ENCODE measurements around the gene OR51F2. TPM values are rescaled to one million over a fixed set of nuclear protein-coding genes. Genes with fewer than 3 reads are reported as not detected.
"Not testable (repeated sequence)": the region's sequence is repeated elsewhere in the genome, so short reads cannot be mapped to it uniquely, and the experiment has no call there.

The OR51F2 gene
- total RNA-seq (2014; rRNA removed), result not detected in 2 replicates
- polyA plus RNA-seq (2012), result not detected

- DNase-seq (ENCODE audit: low read depth), result no peak
Observed at GRCh38 chr11:4821021-4821420, at the start of gene OR51F2. Gene OR51F2, plus strand, starts transcription at chr11:4821321. Its CDS starts 101 bp downstream, at chr11:4821422.

- DNase-seq (ENCODE audit: low read depth), result no peak
Observed at GRCh38 chr11:4782454-4782853, 38.7 kb upstream of the OR51F2 start.

GRCh38 chr11:4797206-4797605, 23.9 kb upstream of the OR51F2 start:
- no peak for DNase-seq (ENCODE audit: low read depth)

GRCh38 chr11:4798427-4799183, 22.5 kb upstream of the OR51F2 start:
- no peak for DNase-seq (ENCODE audit: low read depth)

- DNase-seq (ENCODE audit: low read depth), result not testable (repeated sequence)
Observed at GRCh38 chr11:4801316-4801715, 19.8 kb upstream of the OR51F2 start.

GRCh38 chr11:4804280-4804679, 16.8 kb upstream of the OR51F2 start, which contains the start of gene OR52R1:
Gene OR52R1, minus strand, starts transcription at chr11:4804380. Its CDS starts 0 bp downstream, at chr11:4804380.
- DNase-seq (ENCODE audit: low read depth), result no peak

- no peak for DNase-seq (ENCODE audit: low read depth)
Observed at GRCh38 chr11:4808476-4808875, 12.6 kb upstream of the OR51F2 start.

GRCh38 chr11:4809246-4809645, 11.9 kb upstream of the OR51F2 start:
- DNase-seq (ENCODE audit: low read depth), result no peak

GRCh38 chr11:4825132-4825531, 4.0 kb downstream of the OR51F2 start:
- no peak for DNase-seq (ENCODE audit: low read depth)

- peak; percentile 10 for DNase-seq (ENCODE audit: low read depth)
Observed at GRCh38 chr11:4826425-4826824, 5.3 kb downstream of the OR51F2 start.

- no peak for DNase-seq (ENCODE audit: low read depth)
Observed at GRCh38 chr11:4830346-4830745, 9.2 kb downstream of the OR51F2 start.

GRCh38 chr11:4830909-4831308, 9.8 kb downstream of the OR51F2 start:
- no peak for DNase-seq (ENCODE audit: low read depth)

- DNase-seq (ENCODE audit: low read depth), result no peak
Observed at GRCh38 chr11:4839851-4840549, 18.9 kb downstream of the OR51F2 start.

- DNase-seq (ENCODE audit: low read depth), result no peak
Observed at GRCh38 chr11:4848908-4849532, 27.9 kb downstream of the OR51F2 start, which contains the start of gene OR51S1. Gene OR51S1, minus strand, starts transcription at chr11:4849208. Its CDS starts 0 bp downstream, at chr11:4849208.

GRCh38 chr11:4851033-4851432, 29.9 kb downstream of the OR51F2 start:
- DNase-seq (ENCODE audit: low read depth), result no peak

- DNase-seq (ENCODE audit: low read depth), result not testable (repeated sequence)
Observed at GRCh38 chr11:4854286-4854685, 33.2 kb downstream of the OR51F2 start.

- no peak for DNase-seq (ENCODE audit: low read depth)
Observed at GRCh38 chr11:4862447-4863236, 41.5 kb downstream of the OR51F2 start.

GRCh38 chr11:4863876-4864275, 42.8 kb downstream of the OR51F2 start:
- no peak for DNase-seq (ENCODE audit: low read depth)

GRCh38 chr11:4865855-4866254, 44.7 kb downstream of the OR51F2 start:
- peak; percentile 49 for DNase-seq (ENCODE audit: low read depth)
